ENCODE data around the gene PTPRD. TPM values are rescaled to one million over a fixed set of nuclear protein-coding genes. Genes with fewer than 3 reads are reported as not detected.

Gene PTPRD
- total and polyA plus RNA-seq, 9 donors = 16.2 to 231 (median 85.8) TPM

GRCh38 chr9:8825585-8826147, 1787.1 kb downstream of the PTPRD start:
- intact Hi-C loops (cut with DNase I) = no loop called here
- Histone ChIP-seq H3K4me3 (no peak overlapping the region), H3K27me3 (no peaks in the 10 kb centered on the region), H3K9me3 (no peaks in the 10 kb centered on the region), H3K4me1 (ENCODE audit: insufficient read depth) (peaks cover 1% of the 10 kb centered on the region), H3K36me3 (no peaks in the 10 kb centered on the region), H3K27ac (peak overlapping the region in 1 of 2 donors; percentile 16)
- no peak for TF ChIP-seq CTCF (IDR thresholded peaks at IDR 0.05)
- TF ChIP-seq POLR2A (IDR thresholded peaks at IDR 0.05) = no peak
- TF ChIP-seq EP300 (IDR thresholded peaks at IDR 0.05) = no peak
- 37 to 48% (median 41%) methylated on average over 3 of the region's 3 CpGs for WGBS, 3 donors
- DNase-seq = no peak

DNA sequence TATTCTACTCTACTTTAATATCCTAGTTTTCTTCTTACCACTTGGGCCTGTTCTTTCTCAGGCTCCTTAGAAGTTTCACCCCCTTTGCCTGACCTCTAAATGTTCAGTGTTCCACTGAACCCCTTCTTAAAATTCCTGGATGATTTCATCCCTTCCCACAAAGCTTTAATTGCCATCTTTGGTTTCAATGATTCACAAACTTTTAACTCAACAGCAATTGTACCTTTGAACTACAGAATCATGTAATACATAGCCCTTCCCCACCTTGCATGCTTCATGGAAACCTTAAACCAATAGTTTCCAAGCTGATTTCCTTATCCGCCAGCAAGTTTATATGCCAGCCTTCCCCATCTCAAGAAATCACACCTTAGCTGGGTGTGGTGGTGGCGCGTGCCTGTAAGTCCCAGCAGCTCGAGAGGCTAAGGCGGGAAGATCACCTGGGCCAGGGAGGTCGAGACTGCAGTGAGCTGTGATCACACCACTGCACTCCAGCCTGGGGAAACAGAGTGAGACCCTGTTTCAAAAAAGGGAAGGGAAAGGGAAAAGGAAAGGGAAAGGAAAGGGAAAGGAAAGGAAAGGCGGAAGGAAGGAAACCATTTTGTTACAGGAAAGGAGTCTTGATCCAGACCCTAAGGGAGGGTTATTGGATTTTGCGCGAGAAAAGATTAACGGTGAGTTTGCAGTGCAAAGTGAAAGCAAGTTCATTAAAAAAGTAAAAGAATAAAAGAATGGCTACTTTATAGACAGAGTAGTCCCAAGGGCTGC, 1789.5 kb downstream of the PTPRD start:
- H3K27ac ChIP-seq = no peak overlapping the region
- no peaks in the 10 kb centered on the region for H3K36me3 ChIP-seq
- H3K4me1 ChIP-seq (ENCODE audit: insufficient read depth) = peaks cover 1% of the 10 kb centered on the region
- 96 to 99% (median 97%) methylated on average over 10 of the region's 10 CpGs for WGBS, 3 donors
- intact Hi-C loops (cut with DNase I) = no loop called here
- TF ChIP-seq POLR2A (IDR thresholded peaks at IDR 0.05) (no peak), EP300 (IDR thresholded peaks at IDR 0.05) (no peak), CTCF (IDR thresholded peaks at IDR 0.05) (no peak)
- no peak overlapping the region for H3K4me3 ChIP-seq
- H3K9me3 ChIP-seq = no peaks in the 10 kb centered on the region
- no peaks in the 10 kb centered on the region for H3K27me3 ChIP-seq
- DNase-seq = no peak

- DNase-seq = no peak
- TF ChIP-seq EP300 (IDR thresholded peaks at IDR 0.05) (no peak), POLR2A (IDR thresholded peaks at IDR 0.05) (no peak), CTCF (IDR thresholded peaks at IDR 0.05) (no peak)
- WGBS, 3 donors = 94 to 97% (median 96%) methylated on average over 5 of the region's 5 CpGs
Measured at GRCh38 chr9:8822667-8823025, 1790.2 kb downstream of the PTPRD start.

GRCh38 chr9:8821910-8822666, 1790.7 kb downstream of the PTPRD start:
- intact Hi-C loops (cut with DNase I) = no loop called here
- DNase-seq = no peak
- Histone ChIP-seq H3K4me1 (ENCODE audit: insufficient read depth) (peaks cover 1% of the 10 kb centered on the region), H3K27me3 (no peaks in the 10 kb centered on the region), H3K4me3 (no peak overlapping the region), H3K36me3 (no peaks in the 10 kb centered on the region), H3K9me3 (no peaks in the 10 kb centered on the region), H3K27ac (no peak overlapping the region)
- 88 to 94% (median 89%) methylated on average over 4 of the region's 4 CpGs for WGBS, 3 donors
- TF ChIP-seq CTCF (IDR thresholded peaks at IDR 0.05) (no peak), EP300 (IDR thresholded peaks at IDR 0.05) (no peak), POLR2A (IDR thresholded peaks at IDR 0.05) (no peak)

More at GRCh38 chr9:8822667-8823025, 1790.2 kb downstream of the PTPRD start:
- Histone ChIP-seq H3K36me3 (no peaks in the 10 kb centered on the region), H3K27me3 (no peaks in the 10 kb centered on the region), H3K4me3 (no peak overlapping the region), H3K4me1 (ENCODE audit: insufficient read depth) (peaks cover 1% of the 10 kb centered on the region), H3K27ac (no peak overlapping the region), H3K9me3 (no peaks in the 10 kb centered on the region)
- intact Hi-C loops (cut with DNase I) = no loop called here

Measured in ovary (tissue), 9 donors.